ENCODE data around the gene AHCYL2.
"Not testable (repeated sequence)": the region's sequence is repeated elsewhere in the genome, so short reads cannot be mapped to it uniquely, and the experiment has no call there.

The AHCYL2 gene

DNA sequence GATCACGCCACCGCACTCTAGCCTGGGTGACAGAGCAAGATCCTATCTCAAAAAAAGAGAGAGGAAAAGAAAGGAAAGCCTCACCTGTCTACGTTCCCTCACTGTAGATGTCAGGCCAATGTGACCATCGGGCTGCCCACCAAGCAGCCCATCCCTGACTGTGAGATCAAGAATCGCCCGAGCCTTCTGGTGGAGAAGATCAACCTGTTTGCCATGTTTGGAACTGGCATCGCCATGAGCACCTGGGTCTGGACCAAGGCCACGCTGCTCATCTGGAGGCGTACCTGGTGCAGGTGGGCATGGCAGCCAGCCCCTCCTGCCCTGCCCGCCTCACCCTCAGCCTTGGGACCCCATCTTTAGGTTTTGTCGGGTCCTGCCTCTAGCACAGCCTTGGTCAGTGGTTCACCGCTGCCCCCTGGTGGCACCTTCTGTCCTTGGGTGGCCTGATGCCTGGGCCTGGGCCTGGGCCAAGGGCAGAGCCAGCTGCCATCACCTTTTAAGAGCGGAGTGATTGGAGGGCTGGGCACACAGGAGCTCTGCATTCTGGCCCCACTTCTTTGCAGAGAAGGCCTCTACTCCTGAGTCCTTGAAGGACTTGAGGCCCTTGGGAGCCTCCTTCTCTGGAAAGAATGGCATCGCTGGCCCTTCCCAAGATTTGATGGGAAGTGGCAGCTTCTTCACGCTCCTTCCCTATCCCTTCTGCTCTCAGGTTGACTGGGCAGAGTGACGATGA lies 14.4 kb upstream of the AHCYL2 start:
- peak; percentile 80 for TF ChIP-seq CTCF (IDR thresholded peaks at IDR 0.05; ENCODE audit: low read length, missing control alignments)

DNA sequence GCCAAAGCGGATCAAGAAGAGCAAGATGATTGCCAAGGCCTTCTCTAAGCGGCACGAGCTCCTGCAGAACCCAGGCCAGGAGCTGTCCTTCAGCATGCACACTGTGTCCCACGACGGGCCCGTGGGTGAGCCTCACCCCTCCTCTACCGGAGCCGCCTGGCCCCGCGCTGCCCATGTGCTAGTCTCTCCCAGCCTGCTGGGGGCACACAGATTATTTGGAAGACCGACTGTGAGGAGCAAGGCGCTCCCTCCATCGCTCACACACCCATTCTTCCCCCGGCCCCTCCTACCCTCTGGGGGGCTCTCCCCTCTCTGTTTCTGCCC lies 13.9 kb upstream of the AHCYL2 start:
- no peak overlapping the region for H3K4me3 ChIP-seq (replicated peaks; ENCODE audit: low read depth, low read length)
- DNase-seq (ENCODE audit: low read depth) = no peak
- TF ChIP-seq CTCF (IDR thresholded peaks at IDR 0.05; ENCODE audit: low read length, missing control alignments) = no peak

More for the DNA sequence above, 14.4 kb upstream of the AHCYL2 start:
- no peak overlapping the region for H3K4me3 ChIP-seq (replicated peaks; ENCODE audit: low read depth, low read length)
- DNase-seq (ENCODE audit: low read depth) = peak; percentile 64

- DNase-seq (ENCODE audit: low read depth) = no peak
- TF ChIP-seq CTCF (IDR thresholded peaks at IDR 0.05; ENCODE audit: low read length, missing control alignments) = no peak
- H3K4me3 ChIP-seq (replicated peaks; ENCODE audit: low read depth, low read length) = no peak overlapping the region
Measured at GRCh38 chr7:129212126-129212525, 12.7 kb upstream of the AHCYL2 start.

GRCh38 chr7:129212596-129212995 lies 12.2 kb upstream of the AHCYL2 start:
- no peak for DNase-seq (ENCODE audit: low read depth)
- TF ChIP-seq CTCF (IDR thresholded peaks at IDR 0.05; ENCODE audit: low read length, missing control alignments) = no peak
- no peak overlapping the region for H3K4me3 ChIP-seq (replicated peaks; ENCODE audit: low read depth, low read length)

DNA sequence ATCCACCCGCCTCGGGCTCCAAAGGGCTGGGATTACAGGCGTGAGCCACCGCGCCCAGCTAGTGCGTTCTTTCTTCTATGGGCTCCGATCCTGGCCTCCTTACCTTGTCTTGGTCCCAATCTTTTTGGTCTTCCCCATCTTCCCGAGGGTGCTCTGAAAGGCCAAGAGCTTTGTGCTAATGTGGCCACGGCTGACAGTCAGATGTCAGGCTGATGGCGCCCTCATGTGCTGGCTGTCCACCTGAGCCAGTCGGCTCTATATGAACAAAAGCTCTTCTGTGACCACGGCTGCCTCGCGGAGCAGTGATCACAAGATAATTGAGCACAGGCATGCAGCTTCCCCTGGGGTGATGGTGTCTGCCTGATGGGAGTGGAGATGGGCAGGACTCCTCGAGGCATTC lies 11.0 kb upstream of the AHCYL2 start:
- H3K4me3 ChIP-seq (replicated peaks; ENCODE audit: low read depth, low read length) = no peak overlapping the region
- no peak for DNase-seq (ENCODE audit: low read depth)
- no peak for TF ChIP-seq CTCF (IDR thresholded peaks at IDR 0.05; ENCODE audit: low read length, missing control alignments)

DNA sequence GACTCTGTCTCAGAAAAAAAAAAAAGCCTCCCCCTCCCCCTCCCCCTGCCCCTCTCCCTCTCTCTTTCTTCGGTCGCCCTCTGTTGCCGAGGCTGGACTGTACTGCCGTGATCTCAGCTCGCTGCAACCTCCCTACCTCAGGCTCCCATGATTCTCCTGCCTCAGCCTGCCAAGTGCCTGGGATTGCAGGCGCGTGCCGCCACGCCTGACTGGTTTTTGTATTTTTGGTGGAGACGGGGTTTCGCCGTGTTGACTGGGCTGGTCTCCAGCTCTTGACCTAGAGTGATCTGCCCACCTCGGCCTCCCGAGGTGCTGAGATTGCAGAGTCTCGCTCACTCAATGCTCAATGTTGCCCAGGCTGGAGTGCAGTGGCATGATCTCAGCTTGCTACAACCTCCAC lies 9.1 kb upstream of the AHCYL2 start:
- not testable (repeated sequence) for DNase-seq (ENCODE audit: low read depth); H3K4me3 ChIP-seq (replicated peaks; ENCODE audit: low read depth, low read length)

DNA sequence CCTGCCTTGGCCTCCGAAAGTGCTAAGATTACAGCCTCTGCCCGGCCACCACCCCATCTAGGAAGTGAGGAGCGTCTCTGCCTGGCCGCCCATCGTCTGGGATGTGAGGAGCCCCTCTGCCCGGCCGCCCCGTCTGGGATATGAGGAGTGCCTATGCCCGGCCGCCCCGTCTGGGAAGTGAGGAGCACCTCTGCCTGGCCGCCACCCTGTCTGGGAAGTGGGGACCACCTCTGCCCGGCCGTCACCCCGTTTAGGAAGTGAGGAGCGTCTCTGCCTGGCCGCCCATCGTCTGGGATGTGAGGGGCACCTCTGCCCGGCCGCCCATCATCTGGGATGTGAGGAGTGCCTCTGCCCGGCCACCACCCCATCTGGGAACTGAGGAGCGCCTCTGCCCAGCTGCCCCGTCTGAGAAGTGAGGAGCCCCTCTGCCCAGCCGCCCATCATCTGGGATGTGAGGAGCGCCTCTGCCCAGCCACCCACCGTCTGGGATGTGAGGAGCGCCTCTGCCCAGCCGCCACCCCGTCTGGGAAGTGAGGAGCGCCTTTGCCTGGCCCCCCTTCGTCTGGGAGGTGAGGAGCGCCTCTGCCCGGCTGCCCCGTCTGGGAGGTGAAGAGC lies 8.6 kb upstream of the AHCYL2 start:
- H3K4me3 ChIP-seq (replicated peaks; ENCODE audit: low read depth, low read length); DNase-seq (ENCODE audit: low read depth): not testable (repeated sequence)

DNA sequence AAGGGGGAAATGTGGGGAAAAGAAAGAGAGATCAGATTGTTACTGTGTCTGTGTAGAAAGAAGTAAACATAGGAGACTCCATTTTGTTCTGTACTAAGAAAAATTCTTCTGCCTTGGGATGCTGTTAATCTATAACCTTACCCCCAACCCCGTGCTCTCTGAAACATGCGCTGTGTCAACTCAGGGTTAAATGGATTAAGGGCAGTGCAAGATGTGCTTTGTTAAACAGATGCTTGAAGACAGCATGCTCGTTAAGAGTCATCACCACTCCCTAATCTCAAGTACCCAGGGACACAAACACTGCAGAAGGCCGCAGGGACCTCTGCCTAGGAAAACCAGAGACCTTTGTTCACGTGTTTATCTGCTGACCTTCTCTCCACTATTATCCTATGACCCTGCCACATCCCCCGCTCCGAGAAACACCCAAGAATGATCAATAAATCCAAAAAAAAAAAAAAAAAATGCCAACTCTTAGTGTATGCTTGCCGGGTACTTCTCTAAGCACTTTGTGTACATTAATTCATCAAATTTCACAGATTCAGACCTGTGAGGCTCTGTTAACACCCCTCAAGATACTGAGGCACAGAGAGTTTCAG lies 7.9 kb upstream of the AHCYL2 start:
- not testable (repeated sequence) for H3K4me3 ChIP-seq (replicated peaks; ENCODE audit: low read depth, low read length); DNase-seq (ENCODE audit: low read depth)

Data from fibroblast of pulmonary artery (primary cell).